NOMO-1 treated with dmso at 0.1 percent for 144 hours (cell line): ENCODE measurements around the gene VOPP1.

Experiments
- DNase-seq: peaks from one replicate; lab custom pipeline; 2025; ENCODE audit not compliant: unreplicated experiment; lab: John Stamatoyannopoulos, UW

The VOPP1 gene

GRCh38 chr7:55556031-55556430 lies 16.3 kb downstream of the VOPP1 start:
- DNase-seq = no peak

GRCh38 chr7:55555160-55555559 lies 17.1 kb downstream of the VOPP1 start:
- no peak for DNase-seq

- DNase-seq = no peak
These were observed 18.3 kb downstream of the VOPP1 start for GRCh38 chr7:55554038-55554437.

GRCh38 chr7:55553024-55553345 lies 19.3 kb downstream of the VOPP1 start:
- no peak for DNase-seq

- no peak for DNase-seq
These were observed 19.8 kb downstream of the VOPP1 start for GRCh38 chr7:55552320-55553023.

GRCh38 chr7:55550841-55551537 lies 21.3 kb downstream of the VOPP1 start:
- DNase-seq = no peak

GRCh38 chr7:55550010-55550663 lies 22.2 kb downstream of the VOPP1 start:
- DNase-seq = no peak

GRCh38 chr7:55549457-55549856 lies 22.8 kb downstream of the VOPP1 start:
- DNase-seq = no peak

GRCh38 chr7:55548295-55548731 lies 24.0 kb downstream of the VOPP1 start:
- no peak for DNase-seq

GRCh38 chr7:55546814-55547213 lies 25.5 kb downstream of the VOPP1 start:
- DNase-seq = no peak

- no peak for DNase-seq
These were observed 26.8 kb downstream of the VOPP1 start for GRCh38 chr7:55545496-55545895.

- DNase-seq = no peak
These were observed 32.0 kb downstream of the VOPP1 start for GRCh38 chr7:55540226-55540858.

GRCh38 chr7:55539380-55539779 lies 32.9 kb downstream of the VOPP1 start:
- DNase-seq = no peak

- DNase-seq = no peak
These were observed 33.8 kb downstream of the VOPP1 start for GRCh38 chr7:55538538-55538937.

GRCh38 chr7:55537458-55537990 lies 34.8 kb downstream of the VOPP1 start:
- DNase-seq = no peak

- no peak for DNase-seq
These were observed 35.5 kb downstream of the VOPP1 start for GRCh38 chr7:55536619-55537457.

- DNase-seq = no peak
These were observed 36.7 kb downstream of the VOPP1 start for GRCh38 chr7:55535617-55536016.

- DNase-seq = no peak
These were observed 37.2 kb downstream of the VOPP1 start for GRCh38 chr7:55534916-55535590.

- peak; percentile 91 for DNase-seq
These were observed 37.9 kb downstream of the VOPP1 start for GRCh38 chr7:55534262-55534915.

GRCh38 chr7:55533729-55534080 lies 38.6 kb downstream of the VOPP1 start:
- no peak for DNase-seq
